ENCODE results near the gene CUX1. TPM values are rescaled to one million over a fixed set of nuclear protein-coding genes. Genes with fewer than 3 reads are reported as not detected.
A peak's percentile ranks its signal among the peaks of the same experiment; 100 is the strongest.

CUX1 gene
- total and polyA plus RNA-seq, 5 donors, result 54.1 to 146 (median 109) TPM

DNA sequence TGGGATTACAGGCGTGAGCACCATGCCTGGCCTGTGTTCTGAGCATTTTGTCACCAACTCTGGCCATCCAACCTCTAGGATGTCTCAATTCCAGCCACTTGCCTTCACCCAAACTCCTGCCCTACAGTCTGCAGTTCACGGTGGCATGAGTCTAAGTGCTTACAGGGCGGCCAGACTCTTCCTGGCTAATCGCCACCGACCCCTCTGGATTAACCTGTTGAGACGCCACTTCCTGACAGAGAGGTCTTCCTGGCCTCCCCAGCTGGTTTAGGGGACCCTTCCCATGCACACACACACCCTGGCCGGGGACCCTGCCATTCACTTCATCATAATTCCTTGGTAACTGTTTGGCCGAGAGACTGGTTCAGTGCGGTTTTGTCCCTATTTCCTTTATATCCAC lies 257.7 kb downstream of the CUX1 start:
- 95% methylated on average over 9 of the region's 9 CpGs for WGBS
- Histone ChIP-seq H3K27ac (ENCODE audit: low read length) (no peak overlapping the region), H3K4me3 (ENCODE audit: low read length) (no peak overlapping the region), H3K9me3 (ENCODE audit: control insufficient read depth, low read length) (no peaks in the 10 kb centered on the region), H3K27me3 (ENCODE audit: control insufficient read depth, insufficient read depth) (no peaks in the 10 kb centered on the region), H3K4me1 (ENCODE audit: control insufficient read depth, insufficient read depth, low read length) (no peaks in the 10 kb centered on the region)
- DNase-seq (no peak), ATAC-seq (no peak)
- intact Hi-C loops (cut with DNase I), result no loop called here

DNA sequence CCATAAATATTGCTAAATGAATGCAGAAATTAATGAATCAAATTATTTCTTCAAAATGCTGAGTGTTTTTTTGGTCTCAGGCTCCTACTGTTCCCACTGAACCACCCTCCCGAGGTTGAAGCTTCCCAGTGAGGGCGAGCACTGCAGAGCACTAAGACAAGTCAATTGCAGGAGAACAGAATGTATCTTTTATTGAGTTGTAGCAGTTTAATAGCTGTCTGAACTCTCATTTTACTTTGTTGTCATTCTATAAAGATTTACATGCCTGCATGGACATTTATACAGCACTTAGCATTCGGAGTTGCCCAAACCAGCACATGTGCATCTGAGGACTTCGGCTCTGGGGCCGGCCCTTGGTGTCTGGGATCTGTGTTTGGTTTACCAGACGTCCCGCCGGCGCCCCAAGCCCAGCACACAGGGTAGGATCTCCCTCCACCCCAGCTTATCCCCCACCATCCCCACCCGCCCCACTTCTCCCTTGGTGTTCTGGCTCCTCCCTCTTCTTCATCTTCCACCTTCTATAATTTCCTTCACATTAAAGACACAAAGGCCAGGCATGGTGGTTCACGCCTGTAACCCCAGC lies 258.2 kb downstream of the CUX1 start:
- intact Hi-C loops (cut with DNase I), result no loop called here
- Histone ChIP-seq H3K4me3 (ENCODE audit: low read length) (no peak overlapping the region), H3K9me3 (ENCODE audit: control insufficient read depth, low read length) (no peaks in the 10 kb centered on the region), H3K27ac (ENCODE audit: low read length) (no peak overlapping the region), H3K27me3 (ENCODE audit: control insufficient read depth, insufficient read depth) (no peaks in the 10 kb centered on the region), H3K4me1 (ENCODE audit: control insufficient read depth, insufficient read depth, low read length) (no peaks in the 10 kb centered on the region)
- ATAC-seq, result no peak
- DNase-seq, result no peak
- WGBS, result 97% methylated on average over 11 of the region's 11 CpGs

DNA sequence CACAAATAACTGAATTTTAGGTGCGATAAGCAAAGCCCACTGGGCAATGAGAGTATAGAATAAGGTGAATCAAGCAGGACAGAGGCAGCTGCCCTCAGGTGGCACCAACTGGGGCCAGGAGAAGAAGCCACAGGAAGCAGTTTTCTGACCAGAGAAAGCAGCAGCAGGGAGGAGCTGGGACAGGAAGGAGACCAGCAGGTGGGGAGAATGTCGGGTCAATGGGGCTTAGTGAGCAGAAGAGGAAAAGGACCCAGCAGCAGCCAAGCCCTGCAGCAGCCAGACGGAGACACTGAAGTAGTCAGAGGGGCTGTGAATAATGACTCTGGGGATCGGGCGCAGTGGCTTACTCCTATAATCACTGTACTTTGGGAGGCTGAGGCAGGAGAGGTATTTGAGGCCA lies 259.7 kb downstream of the CUX1 start:
- intact Hi-C loops (cut with DNase I), result no loop called here

DNA sequence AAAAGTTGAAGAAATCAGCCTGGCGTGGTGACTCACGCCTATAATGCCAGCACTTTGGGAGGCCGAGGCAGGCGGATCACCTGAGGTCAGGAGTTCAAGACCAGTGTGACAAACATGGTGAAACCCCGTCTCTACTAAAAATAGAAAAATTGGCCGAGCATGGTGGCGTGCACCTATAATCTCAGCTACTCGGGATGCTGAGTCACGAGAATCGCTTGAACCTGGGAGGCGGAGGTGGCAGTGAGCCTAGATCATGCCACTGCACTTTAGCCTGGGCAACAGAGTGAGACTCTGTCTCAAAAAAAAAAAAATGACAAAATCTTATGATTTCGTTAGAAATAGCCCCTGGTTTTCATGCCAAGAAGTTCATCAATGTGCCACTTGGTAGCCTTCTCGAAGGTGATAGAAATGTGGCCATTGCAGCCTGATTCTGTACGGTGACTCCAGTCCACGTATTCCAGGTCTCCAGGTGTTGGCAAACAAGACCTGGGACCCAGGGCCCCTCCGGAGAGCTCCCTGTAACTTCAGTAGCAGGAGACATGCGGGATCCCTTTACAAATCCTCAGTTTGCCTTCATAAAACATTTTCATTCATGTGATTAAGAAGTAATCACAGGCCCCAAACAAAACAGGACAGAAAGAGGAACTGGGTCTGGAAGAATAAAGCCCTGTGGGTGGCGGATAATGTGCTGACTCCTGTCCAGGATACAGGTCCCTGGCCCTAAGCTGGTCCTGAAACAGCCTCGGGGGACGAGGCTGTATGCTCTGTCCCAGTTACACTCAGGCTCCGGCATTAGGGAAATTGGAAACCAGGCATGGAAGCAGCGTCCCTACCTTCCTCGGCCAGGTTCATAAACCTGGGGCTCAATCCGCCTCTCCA lies 262.0 kb downstream of the CUX1 start:
- Histone ChIP-seq H3K4me1 (ENCODE audit: control insufficient read depth, insufficient read depth, low read length) (peaks cover 3% of the 10 kb centered on the region), H3K9me3 (ENCODE audit: control insufficient read depth, low read length) (no peaks in the 10 kb centered on the region), H3K27ac (ENCODE audit: low read length) (no peak overlapping the region), H3K4me3 (ENCODE audit: low read length) (no peak overlapping the region), H3K27me3 (ENCODE audit: control insufficient read depth, insufficient read depth) (no peaks in the 10 kb centered on the region)
- intact Hi-C loops (cut with DNase I), result no loop called here
- DNase-seq, result no peak
- WGBS, result 80% methylated on average over 24 of the region's 24 CpGs
- peak in 1 of 2 donors; percentile 25 for ATAC-seq

More for the DNA sequence above, 259.7 kb downstream of the CUX1 start:
- no peak for ATAC-seq
- H3K9me3 ChIP-seq (ENCODE audit: control insufficient read depth, low read length), result no peaks in the 10 kb centered on the region
- no peak overlapping the region for H3K27ac ChIP-seq (ENCODE audit: low read length)
- no peak for DNase-seq
- 82% methylated on average over 5 of the region's 5 CpGs for WGBS
- H3K4me3 ChIP-seq (ENCODE audit: low read length), result no peak overlapping the region
- no peaks in the 10 kb centered on the region for H3K27me3 ChIP-seq (ENCODE audit: control insufficient read depth, insufficient read depth)
- H3K4me1 ChIP-seq (ENCODE audit: control insufficient read depth, insufficient read depth, low read length), result peaks cover 2% of the 10 kb centered on the region

DNA sequence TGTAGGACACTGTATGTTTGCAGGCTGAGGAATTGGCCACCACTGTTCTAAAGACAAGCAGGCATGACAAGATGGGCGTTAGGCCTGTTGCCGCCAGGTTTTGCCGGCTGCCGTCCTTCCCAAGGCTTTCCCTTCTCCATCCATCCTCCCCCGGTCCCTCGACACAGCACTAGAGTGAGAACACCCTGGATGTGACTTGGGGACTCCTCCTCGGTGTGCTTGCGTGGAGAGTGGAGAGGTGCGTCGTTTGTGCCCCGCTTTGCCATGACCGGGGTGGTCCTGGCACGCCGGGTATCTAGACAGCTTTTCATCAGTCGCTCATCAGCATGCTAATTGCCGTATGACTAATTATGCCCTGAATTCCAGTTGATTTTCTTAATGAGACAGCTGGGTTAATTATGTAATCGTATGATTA lies 262.6 kb downstream of the CUX1 start:
- ATAC-seq (peak in 1 of 2 donors; percentile 54), DNase-seq (no peak)
- Histone ChIP-seq H3K27me3 (ENCODE audit: control insufficient read depth, insufficient read depth) (no peaks in the 10 kb centered on the region), H3K27ac (ENCODE audit: low read length) (no peak overlapping the region), H3K9me3 (ENCODE audit: control insufficient read depth, low read length) (no peaks in the 10 kb centered on the region), H3K4me3 (ENCODE audit: low read length) (no peak overlapping the region), H3K4me1 (ENCODE audit: control insufficient read depth, insufficient read depth, low read length) (peaks cover 3% of the 10 kb centered on the region)
- 84% methylated on average over 17 of the region's 17 CpGs for WGBS
- intact Hi-C loops (cut with DNase I), result no loop called here

DNA sequence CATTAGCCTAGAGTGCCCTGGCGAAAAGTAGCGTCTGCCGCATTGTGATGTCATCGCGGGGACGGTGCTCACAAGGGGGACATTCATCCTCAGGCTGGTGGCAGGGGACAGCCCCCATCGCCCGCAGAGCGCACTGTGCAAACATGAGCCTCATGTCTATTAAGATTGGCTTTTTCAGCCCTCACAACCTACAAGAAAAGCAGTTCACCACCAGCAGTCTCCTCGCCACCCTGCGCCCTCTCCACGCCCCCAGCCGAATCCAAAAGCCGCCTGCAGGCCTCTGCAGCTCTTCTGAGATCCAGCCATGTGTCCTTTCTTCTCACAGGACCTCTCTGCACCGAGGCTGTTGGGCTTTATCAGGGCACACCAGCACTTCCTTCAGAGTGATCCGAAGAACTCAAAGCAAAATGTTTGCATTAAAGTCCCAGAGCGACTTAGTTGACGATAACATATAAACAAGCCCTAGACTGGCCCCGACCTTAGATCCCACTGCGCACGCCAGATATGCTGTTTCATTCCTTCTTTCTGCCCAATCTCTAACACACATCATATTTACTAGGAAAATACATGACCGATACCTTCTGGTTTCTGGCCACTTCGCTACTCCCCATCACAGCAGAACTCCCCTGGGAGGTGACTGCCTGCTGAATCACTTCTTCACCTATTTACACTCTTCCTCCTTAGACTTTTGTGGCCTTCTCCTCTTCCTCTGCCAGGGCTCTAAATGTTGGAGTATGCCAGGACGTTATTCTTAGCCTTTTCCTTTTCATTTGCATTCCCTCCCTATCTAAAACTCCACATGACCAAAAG lies 263.2 kb downstream of the CUX1 start:
- Histone ChIP-seq H3K27ac (ENCODE audit: low read length) (no peak overlapping the region), H3K9me3 (ENCODE audit: control insufficient read depth, low read length) (no peaks in the 10 kb centered on the region), H3K27me3 (ENCODE audit: control insufficient read depth, insufficient read depth) (no peaks in the 10 kb centered on the region), H3K4me3 (ENCODE audit: low read length) (no peak overlapping the region), H3K4me1 (ENCODE audit: control insufficient read depth, insufficient read depth, low read length) (peaks cover 3% of the 10 kb centered on the region)
- intact Hi-C loops (cut with DNase I), result no loop called here
- ATAC-seq (peak; percentile 14 to 73), DNase-seq (no peak)
- WGBS, result 71% methylated on average over 24 of the region's 24 CpGs

DNA sequence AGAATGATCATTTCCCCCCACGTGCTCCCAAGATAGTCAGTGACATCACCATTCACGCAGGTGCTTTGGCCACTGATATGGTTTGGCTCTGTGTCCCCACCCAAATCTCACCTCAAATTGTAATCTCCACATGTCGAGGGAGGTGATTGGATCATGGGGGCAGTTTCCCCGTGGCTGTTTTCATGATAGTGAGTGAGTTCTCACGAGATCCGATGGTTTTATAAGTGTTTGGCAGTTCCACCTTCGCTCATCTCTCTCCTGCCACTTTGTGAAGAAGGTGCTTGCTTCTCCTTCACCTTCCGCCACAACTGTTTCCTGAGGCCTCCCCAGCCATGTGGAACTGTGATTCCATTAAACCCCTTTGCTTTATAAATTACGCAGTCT lies 263.8 kb downstream of the CUX1 start:
- no peak for DNase-seq
- Histone ChIP-seq H3K27ac (ENCODE audit: low read length) (no peak overlapping the region), H3K9me3 (ENCODE audit: control insufficient read depth, low read length) (no peaks in the 10 kb centered on the region), H3K4me3 (ENCODE audit: low read length) (no peak overlapping the region), H3K4me1 (ENCODE audit: control insufficient read depth, insufficient read depth, low read length) (peaks cover 3% of the 10 kb centered on the region), H3K27me3 (ENCODE audit: control insufficient read depth, insufficient read depth) (no peaks in the 10 kb centered on the region)
- intact Hi-C loops (cut with DNase I), result no loop called here
- 69% methylated on average over 9 of the region's 9 CpGs for WGBS
- no peak for ATAC-seq

DNA sequence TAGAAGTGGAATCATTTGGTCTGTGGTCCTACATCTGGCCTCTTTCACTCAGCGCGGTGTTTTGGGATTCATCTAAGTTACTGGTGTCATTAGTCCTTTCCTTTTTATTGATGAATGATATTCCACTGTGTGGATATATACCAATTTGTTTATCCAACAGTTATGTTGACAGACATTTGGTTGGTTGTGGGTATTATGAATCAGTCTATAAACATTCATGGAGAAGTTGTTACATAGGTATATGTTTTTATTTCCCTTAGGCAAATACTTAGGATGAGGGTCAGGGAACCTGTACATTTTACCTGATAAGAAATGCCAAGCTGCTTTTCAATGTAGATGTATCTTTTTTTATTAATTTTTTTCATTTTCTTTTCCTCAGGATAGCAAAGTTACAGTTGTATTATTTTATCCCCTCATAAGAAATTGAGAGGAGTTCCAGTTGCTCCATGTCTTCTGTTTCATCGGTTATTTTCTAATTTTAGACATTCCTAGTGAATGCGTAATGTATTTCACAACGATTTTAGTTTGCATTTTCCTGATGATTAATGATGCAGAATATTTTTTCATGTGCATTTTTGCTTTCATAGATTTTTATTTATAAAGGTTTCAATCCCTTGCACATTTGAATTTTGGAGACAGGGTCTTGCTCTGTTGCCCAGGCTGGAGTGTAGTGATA lies 265.4 kb downstream of the CUX1 start:
- DNase-seq (no peak), ATAC-seq (no peak)
- H3K27ac ChIP-seq (ENCODE audit: low read length), result no peak overlapping the region
- no peaks in the 10 kb centered on the region for H3K9me3 ChIP-seq (ENCODE audit: control insufficient read depth, low read length)
- intact Hi-C loops (cut with DNase I), result no loop called here
- WGBS, result 80% methylated on average over 5 of the region's 5 CpGs
- no peaks in the 10 kb centered on the region for H3K27me3 ChIP-seq (ENCODE audit: control insufficient read depth, insufficient read depth)
- H3K4me1 ChIP-seq (ENCODE audit: control insufficient read depth, insufficient read depth, low read length), result peaks cover 3% of the 10 kb centered on the region
- H3K4me3 ChIP-seq (ENCODE audit: low read length), result no peak overlapping the region

DNA sequence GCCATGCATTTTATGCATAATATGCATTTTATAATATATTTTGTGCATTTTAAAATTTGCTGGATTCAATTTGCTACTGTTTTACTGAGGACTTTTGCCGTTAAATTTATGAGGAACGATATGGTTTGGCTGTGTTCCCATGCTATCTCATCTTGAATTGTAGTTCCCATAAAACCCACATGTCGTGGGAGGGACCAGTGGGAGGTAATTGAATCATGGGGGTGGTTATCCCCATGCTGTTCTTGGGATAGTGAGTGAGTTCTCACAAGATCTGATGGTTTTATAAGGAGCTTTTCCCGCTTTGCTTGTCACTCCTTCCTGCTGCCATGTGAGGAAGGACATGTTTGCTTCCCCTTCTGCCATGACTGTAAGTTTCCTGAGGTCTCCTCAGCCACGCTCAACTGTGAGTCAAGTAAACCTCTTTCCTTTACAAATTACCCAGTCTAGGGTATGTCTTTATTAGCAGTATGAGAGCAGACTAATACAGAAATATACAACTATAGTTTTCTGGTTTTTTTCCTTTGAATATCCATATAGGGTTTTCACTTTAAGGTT lies 267.9 kb downstream of the CUX1 start:
- Histone ChIP-seq H3K4me3 (ENCODE audit: low read length) (no peak overlapping the region), H3K27ac (ENCODE audit: low read length) (no peak overlapping the region), H3K9me3 (ENCODE audit: control insufficient read depth, low read length) (no peaks in the 10 kb centered on the region), H3K27me3 (ENCODE audit: control insufficient read depth, insufficient read depth) (no peaks in the 10 kb centered on the region), H3K4me1 (ENCODE audit: control insufficient read depth, insufficient read depth, low read length) (peaks cover 5% of the 10 kb centered on the region)
- no peak for DNase-seq
- intact Hi-C loops (cut with DNase I), result no loop called here
- WGBS, result 84% methylated on average over 5 of the region's 5 CpGs
- no peak for ATAC-seq

DNA sequence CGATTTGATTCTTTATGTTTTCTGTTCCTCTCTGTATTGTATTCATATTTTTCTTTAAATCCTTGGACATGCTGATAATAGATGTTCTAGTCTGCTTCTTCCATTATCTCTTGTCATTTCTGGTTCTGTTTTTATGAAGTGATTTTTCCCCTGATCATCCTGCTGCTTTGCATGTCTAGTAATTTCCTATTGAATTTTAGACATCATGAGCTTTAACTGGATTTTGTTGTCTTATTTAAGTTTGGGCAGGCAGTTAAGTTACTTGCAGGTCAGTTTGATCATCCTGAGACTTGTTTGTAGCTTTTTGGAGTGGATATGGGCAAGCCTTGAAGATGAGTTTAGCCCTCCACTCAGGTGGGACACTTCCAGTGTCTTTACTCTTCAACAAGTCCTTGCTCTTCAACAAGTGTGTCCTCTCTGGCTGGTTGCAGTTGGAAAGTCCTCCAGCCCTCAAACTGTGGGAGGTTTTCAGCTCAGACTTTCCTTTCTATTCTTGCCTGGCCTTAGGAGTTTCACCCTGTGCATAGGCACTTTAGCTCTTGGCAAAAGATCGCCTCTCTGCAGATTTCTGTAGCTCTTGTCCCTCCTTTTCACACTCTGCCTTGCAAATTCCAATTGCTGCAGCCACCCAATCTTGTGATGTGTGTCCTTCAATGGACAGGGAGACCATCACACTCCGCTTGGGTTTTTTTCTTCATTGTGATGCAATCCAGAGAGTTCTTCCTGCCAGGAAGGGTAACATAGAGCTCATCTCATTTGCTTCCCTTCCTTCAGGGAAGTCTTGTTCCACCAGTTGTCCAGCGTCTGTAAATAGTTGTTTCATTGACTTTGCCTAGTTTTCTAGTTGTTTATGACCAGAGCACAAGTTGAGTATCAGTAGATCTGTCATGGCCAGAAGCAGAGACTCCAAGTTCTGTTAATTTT lies 272.0 kb downstream of the CUX1 start:
- no peak overlapping the region for H3K27ac ChIP-seq (ENCODE audit: low read length)
- H3K9me3 ChIP-seq (ENCODE audit: control insufficient read depth, low read length), result no peaks in the 10 kb centered on the region
- ATAC-seq (no peak), DNase-seq (no peak)
- WGBS, result 86% methylated on average over 4 of the region's 4 CpGs
- no peaks in the 10 kb centered on the region for H3K27me3 ChIP-seq (ENCODE audit: control insufficient read depth, insufficient read depth)
- intact Hi-C loops (cut with DNase I), result no loop called here
- no peak overlapping the region for H3K4me3 ChIP-seq (ENCODE audit: low read length)
- H3K4me1 ChIP-seq (ENCODE audit: control insufficient read depth, insufficient read depth, low read length), result peaks cover 2% of the 10 kb centered on the region

Data from right cardiac atrium (tissue), 5 donors.